ENCODE measurements around the gene CCDC191. TPM values are rescaled to one million over a fixed set of nuclear protein-coding genes. Genes with fewer than 3 reads are reported as not detected.
A peak's percentile ranks its signal among the peaks of the same experiment; 100 is the strongest.

Gene CCDC191
- total RNA-seq (1 to 10 TPM in 8 of 10 donors, under 1 TPM in 2; 0.68 to 3.6 (median 1.8) TPM), polyA plus RNA-seq (1 to 10 TPM in 1 of 2 donors, under 1 TPM in 1; 0.51 to 2.2 TPM)
- long read RNA-seq, donor 1, partial matches to known transcripts: 0 of 2 reads
- long read RNA-seq, donor 1, other reads (novel, unspliced or antisense): 2 of 2 reads
- long read RNA-seq, donor 2, partial matches to known transcripts: 1 of 1 reads
- long read RNA-seq, donor 2, other reads (novel, unspliced or antisense): 0 of 1 reads
- long read RNA-seq, donor 3, partial matches to known transcripts: 0 of 1 reads
- long read RNA-seq, donor 3, other reads (novel, unspliced or antisense): 1 of 1 reads

DNA sequence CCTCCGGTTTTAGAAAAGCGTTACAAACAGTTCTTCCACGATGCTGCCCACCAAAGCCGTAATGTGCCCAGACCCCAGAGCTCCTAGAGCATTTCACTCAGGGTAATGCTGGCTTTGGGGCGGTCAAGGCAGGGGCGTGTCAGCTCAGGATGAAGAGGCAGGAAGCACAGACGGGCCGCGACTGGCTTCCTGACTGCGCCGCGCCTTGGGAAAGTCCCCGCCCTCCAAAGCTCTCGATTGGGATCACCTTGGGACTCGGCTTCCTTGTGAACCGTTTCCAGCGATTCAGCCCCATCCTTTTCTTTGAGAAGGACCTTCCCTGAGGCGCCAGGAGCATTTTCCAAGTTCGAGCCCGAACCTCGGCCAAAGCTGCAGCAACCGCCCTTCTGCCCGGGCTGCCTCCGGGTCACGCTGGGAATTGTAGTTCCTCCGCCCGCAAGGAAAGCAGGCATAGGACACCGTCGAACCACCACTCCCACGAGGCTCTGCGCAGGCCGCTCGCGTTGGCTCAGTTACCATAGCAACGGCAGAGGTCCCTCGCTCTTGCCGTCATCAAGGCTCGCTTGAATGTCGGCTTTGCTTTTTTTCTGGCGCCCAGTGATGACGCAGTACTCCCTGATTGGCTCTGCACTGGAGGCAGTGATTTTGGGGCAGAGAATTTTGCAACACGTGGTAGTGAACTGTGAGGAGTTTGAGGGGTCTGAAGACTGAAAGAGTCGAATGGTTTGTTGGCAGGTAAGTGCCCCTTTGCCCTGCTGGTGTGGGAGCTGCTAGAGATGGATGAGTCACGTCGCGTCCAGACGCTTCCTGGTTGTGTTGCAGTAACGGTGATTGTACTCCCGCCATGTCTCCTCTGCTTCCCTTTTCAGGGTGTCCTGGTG lies at the start of gene CCDC191, which contains the start of gene QTRT2:
Gene CCDC191 (minus strand): TSS at position 397 of the 881 bp plus-strand sequence. CDS start 60 bp downstream, at position 337.
Gene QTRT2 (plus strand): TSS at position 608 of the 881 bp plus-strand sequence. CDS start 8,521 bp downstream, outside the sequence.
- H3K27ac ChIP-seq: peak within 1 kb of the TSS; percentile 16 to 89 (median 82)

GRCh38 chr3:114104414-114104813 lies 48.1 kb upstream of the CCDC191 start:
- no peak overlapping the region for H3K27ac ChIP-seq
- H3K36me3 ChIP-seq: no peaks in the 10 kb centered on the region
- TF ChIP-seq, protein P1, sequence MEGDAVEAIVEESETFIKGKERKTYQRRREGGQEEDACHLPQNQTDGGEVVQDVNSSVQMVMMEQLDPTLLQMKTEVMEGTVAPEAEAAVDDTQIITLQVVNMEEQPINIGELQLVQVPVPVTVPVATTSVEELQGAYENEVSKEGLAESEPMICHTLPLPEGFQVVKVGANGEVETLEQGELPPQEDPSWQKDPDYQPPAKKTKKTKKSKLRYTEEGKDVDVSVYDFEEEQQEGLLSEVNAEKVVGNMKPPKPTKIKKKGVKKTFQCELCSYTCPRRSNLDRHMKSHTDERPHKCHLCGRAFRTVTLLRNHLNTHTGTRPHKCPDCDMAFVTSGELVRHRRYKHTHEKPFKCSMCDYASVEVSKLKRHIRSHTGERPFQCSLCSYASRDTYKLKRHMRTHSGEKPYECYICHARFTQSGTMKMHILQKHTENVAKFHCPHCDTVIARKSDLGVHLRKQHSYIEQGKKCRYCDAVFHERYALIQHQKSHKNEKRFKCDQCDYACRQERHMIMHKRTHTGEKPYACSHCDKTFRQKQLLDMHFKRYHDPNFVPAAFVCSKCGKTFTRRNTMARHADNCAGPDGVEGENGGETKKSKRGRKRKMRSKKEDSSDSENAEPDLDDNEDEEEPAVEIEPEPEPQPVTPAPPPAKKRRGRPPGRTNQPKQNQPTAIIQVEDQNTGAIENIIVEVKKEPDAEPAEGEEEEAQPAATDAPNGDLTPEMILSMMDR (IDR thresholded peaks at IDR 0.05): no peak
- DNase-seq (no peak), ATAC-seq (no peak)
- 94 to 97% methylated on average over 3 of the region's 3 CpGs for WGBS, 2 donors
- peaks cover 0 to 15% (median 0%) of the 10 kb centered on the region in 7 donors for H3K27me3 ChIP-seq
- H3K4me3 ChIP-seq: no peak overlapping the region
- peaks cover 0 to 9% (median 0%) of the 10 kb centered on the region in 9 donors for H3K4me1 ChIP-seq
- intact Hi-C loops (cut with DNase I): no loop called here
- no peaks in the 10 kb centered on the region for H3K9me3 ChIP-seq

More for the DNA sequence above, at the start of gene CCDC191, which contains the start of gene QTRT2:
- Histone ChIP-seq H3K9me3 (no peaks in the 10 kb centered on the region), H3K4me1 (peaks cover 0 to 31% (median 16%) of the 10 kb centered on the region in 9 donors), H3K4me3 (peak within 1 kb of the TSS; percentile 58 to 85 (median 72)), H3K36me3 (peaks cover 0 to 8% (median 0%) of the 10 kb centered on the region in 9 donors), H3K27me3 (no peaks in the 10 kb centered on the region)
- 0% methylated on average over 49 of the region's 49 CpGs for WGBS, 2 donors
- ATAC-seq: peak; percentile 99 to 100 (median 100)
- TF ChIP-seq, protein P1 (IDR thresholded peaks at IDR 0.05): no peak
- peak; percentile 96 to 100 for DNase-seq
- intact Hi-C loops (cut with DNase I): loop anchor here in 5 of 10 donors (5.0 to 10.0 kb wide), 7 partner anchors 98 to 319 kb away; partner anchors contain the start of genes ATP6V1A (in 2 of the 5), NAA50 (in 2 of the 5) and ZDHHC23 (in 2 of the 5)

GRCh38 chr3:114103858-114104257 lies 47.5 kb upstream of the CCDC191 start:
- H3K4me1 ChIP-seq: peaks cover 0 to 9% (median 0%) of the 10 kb centered on the region in 9 donors
- no peak overlapping the region for H3K27ac ChIP-seq
- DNase-seq (no peak), ATAC-seq (no peak)
- TF ChIP-seq, protein P1 (IDR thresholded peaks at IDR 0.05): no peak
- H3K4me3 ChIP-seq: no peak overlapping the region
- peaks cover 0 to 9% (median 0%) of the 10 kb centered on the region in 7 donors for H3K27me3 ChIP-seq
- no peaks in the 10 kb centered on the region for H3K9me3 ChIP-seq
- WGBS, 2 donors: 94% methylated on average over 4 of the region's 4 CpGs
- no peaks in the 10 kb centered on the region for H3K36me3 ChIP-seq
- intact Hi-C loops (cut with DNase I): no loop called here

- TF ChIP-seq, protein P1 (IDR thresholded peaks at IDR 0.05): no peak
- intact Hi-C loops (cut with DNase I): no loop called here
- Histone ChIP-seq H3K4me1 (peaks cover 0 to 9% (median 0%) of the 10 kb centered on the region in 9 donors), H3K36me3 (no peaks in the 10 kb centered on the region), H3K4me3 (no peak overlapping the region), H3K27me3 (peaks cover 0 to 6% (median 0%) of the 10 kb centered on the region in 7 donors), H3K9me3 (no peaks in the 10 kb centered on the region), H3K27ac (no peak overlapping the region)
- no peak for DNase-seq
- no peak for ATAC-seq
- 88 to 90% methylated on average over 27 of the region's 27 CpGs for WGBS, 2 donors
Observed at GRCh38 chr3:114103181-114103580, 46.9 kb upstream of the CCDC191 start.
